ENCODE measurements around the gene CCDC57.

CCDC57 gene

DNA sequence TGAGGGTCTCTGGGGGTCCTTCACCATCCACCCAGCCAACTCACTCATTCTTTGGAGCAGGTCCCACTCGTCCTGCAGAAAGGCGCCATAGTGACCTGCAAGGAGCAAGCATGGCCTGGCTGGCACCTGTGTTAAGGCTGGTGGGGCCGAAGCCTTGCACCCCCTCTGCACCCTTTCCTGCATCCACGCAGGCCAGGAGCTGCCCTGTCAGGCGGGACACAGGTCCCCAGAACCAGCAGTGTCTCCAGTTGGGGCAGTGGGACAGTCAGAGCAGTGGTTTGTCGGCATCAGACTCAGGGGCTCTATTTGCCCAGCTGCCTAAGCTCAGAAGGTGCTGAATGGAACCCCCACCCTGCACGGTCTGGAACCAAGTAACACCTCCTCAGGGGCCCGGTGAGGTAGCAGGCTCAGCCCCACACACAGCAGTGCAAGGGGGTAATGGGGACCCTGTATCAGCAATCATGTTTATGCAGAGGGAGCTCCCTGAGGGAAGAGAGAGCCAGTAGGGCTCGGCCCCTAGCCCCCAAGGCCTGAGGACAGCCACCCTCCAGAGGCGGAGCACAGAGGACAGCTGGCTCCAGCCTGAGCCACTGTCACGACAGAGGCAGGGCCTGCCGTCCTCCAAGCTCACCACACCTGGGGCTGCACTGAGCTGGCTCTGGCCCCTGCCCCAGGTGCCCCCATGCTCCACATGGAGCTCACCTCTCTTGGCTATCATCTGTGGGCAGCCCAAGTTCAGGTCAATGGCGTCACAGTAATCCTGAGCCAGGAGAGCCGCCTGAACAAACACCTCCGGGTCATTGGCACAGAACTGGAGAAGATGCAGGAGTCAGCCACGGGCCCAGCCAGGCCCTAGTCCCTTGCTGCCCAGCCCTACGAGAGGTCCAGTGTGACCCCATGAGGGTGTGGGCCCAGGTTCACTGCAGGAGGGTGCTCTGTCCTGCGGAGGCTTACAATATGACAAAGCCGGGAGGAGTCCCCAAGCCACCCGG, 148.9 kb downstream of the CCDC57 start:
- Histone ChIP-seq H3K27ac (ENCODE audit: low read length) (no peak overlapping the region), H3K4me3 (ENCODE audit: low read length) (no peak overlapping the region), H3K9me3 (ENCODE audit: control insufficient read depth, low read depth, low read length) (no peaks in the 10 kb centered on the region), H3K36me3 (ENCODE audit: control insufficient read depth, low read depth, low read length) (peaks cover 26% of the 10 kb centered on the region), H3K9ac (ENCODE audit: low read length) (no peak overlapping the region), H3K4me1 (ENCODE audit: control insufficient read depth, low read depth, low read length) (no peaks in the 10 kb centered on the region), H3K27me3 (ENCODE audit: control insufficient read depth, insufficient read depth, low read length) (no peaks in the 10 kb centered on the region)

GRCh38 chr17:82062984-82063368, 149.7 kb downstream of the CCDC57 start:
- Histone ChIP-seq H3K4me3 (ENCODE audit: low read length) (no peak overlapping the region), H3K9me3 (ENCODE audit: control insufficient read depth, low read depth, low read length) (no peaks in the 10 kb centered on the region), H3K27ac (ENCODE audit: low read length) (no peak overlapping the region), H3K4me1 (ENCODE audit: control insufficient read depth, low read depth, low read length) (no peaks in the 10 kb centered on the region), H3K9ac (ENCODE audit: low read length) (no peak overlapping the region), H3K36me3 (ENCODE audit: control insufficient read depth, low read depth, low read length) (peaks cover 30% of the 10 kb centered on the region), H3K27me3 (ENCODE audit: control insufficient read depth, insufficient read depth, low read length) (no peaks in the 10 kb centered on the region)

DNA sequence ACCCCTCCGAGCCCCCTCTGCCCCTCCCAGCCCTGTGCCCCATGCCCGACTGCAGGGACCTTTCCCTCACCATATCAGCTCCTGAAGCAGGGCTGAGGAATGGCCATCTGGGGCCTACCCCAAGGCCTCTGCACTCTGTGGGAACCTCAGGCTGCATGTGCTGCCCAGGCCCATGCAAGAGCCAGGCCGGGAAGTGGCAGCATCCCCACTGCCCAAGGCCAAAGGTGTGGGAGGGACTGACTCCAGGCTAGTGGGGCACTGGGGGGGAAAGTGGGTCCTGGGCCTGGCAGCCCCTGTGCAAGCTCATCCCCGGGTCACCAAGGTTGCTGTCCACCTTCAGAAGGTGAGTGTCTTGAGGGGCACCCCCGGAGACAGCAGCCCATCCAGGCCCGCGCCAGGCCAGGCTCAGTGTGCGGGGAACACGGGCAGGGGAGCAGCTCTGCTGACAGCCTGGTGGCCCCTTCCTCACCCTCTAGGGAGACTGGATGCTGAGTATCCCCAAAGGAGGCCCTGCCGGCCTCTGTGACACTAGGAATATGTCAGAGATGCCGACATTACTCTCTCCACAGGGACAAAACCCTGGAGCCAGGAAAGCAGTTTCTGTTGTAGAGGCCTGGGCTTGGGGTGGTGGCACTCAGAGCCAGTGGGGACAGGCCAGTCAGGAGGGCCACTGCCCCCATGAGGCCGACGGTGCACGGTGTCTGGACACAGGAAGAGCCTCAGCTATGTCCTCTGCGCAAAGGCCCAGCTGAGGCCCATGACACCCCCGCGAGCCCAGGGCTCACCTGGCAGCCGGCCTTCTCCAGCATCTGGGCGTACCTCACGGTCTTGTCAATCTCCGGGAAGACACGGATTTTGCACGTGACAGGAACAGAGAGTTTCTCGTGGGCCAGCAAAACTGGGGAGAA, 150.3 kb downstream of the CCDC57 start:
- Histone ChIP-seq H3K9ac (ENCODE audit: low read length) (no peak overlapping the region), H3K27me3 (ENCODE audit: control insufficient read depth, insufficient read depth, low read length) (no peaks in the 10 kb centered on the region), H3K4me3 (ENCODE audit: low read length) (no peak overlapping the region), H3K9me3 (ENCODE audit: control insufficient read depth, low read depth, low read length) (no peaks in the 10 kb centered on the region), H3K4me1 (ENCODE audit: control insufficient read depth, low read depth, low read length) (no peaks in the 10 kb centered on the region), H3K27ac (ENCODE audit: low read length) (no peak overlapping the region), H3K36me3 (ENCODE audit: control insufficient read depth, low read depth, low read length) (peaks cover 35% of the 10 kb centered on the region)

DNA sequence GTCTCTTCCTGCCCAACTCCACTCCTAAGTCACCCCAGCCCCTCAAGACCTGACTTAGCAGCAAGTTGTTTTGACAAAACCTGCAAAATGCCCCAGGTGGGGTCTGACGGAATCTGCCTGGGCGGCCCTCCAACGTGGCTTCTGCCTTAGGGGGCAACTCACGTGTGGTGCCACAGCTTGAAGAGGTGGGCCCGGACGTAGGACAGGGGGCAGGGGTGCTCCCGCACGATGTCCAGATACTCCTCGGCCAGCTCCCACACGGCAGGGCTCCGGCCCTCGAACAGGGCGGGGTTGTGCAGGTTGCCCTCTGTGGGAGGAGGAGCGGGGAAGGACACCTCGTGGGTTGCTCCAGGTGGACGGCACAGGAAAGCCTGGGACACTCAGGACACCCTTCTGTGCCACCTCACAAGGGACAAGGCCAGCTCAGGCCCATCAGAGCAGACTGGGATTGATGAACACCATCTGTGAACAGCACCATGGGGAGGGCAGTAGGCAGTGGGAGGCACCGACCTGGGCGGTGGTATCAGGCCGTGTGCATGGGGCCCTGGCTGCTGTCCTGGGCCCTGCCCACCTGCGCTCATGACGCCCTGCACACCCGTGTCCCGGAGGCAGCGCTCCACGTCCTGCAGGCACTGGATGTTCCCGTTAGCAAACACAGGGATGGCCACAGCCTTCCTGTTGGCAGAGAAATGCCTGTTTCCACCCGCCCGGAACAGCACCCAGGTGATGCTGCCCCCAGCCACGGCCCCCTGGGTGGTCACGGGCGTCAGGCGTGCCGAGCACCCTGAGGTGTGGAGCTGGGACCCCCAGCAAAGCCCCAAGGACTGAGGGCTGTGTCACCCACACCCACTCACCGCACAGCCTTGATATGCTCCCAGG, 151.4 kb downstream of the CCDC57 start:
- peaks cover 45% of the 10 kb centered on the region for H3K36me3 ChIP-seq (ENCODE audit: control insufficient read depth, low read depth, low read length)
- H3K4me1 ChIP-seq (ENCODE audit: control insufficient read depth, low read depth, low read length), result no peaks in the 10 kb centered on the region
- H3K27me3 ChIP-seq (ENCODE audit: control insufficient read depth, insufficient read depth, low read length), result no peaks in the 10 kb centered on the region
- no peak overlapping the region for H3K9ac ChIP-seq (ENCODE audit: low read length)
- H3K4me3 ChIP-seq (ENCODE audit: low read length), result no peak overlapping the region
- H3K9me3 ChIP-seq (ENCODE audit: control insufficient read depth, low read depth, low read length), result no peaks in the 10 kb centered on the region
- no peak overlapping the region for H3K27ac ChIP-seq (ENCODE audit: low read length)

- no peaks in the 10 kb centered on the region for H3K4me1 ChIP-seq (ENCODE audit: control insufficient read depth, low read depth, low read length)
- no peak overlapping the region for H3K4me3 ChIP-seq (ENCODE audit: low read length)
- H3K27ac ChIP-seq (ENCODE audit: low read length), result no peak overlapping the region
- peaks cover 52% of the 10 kb centered on the region for H3K36me3 ChIP-seq (ENCODE audit: control insufficient read depth, low read depth, low read length)
- H3K27me3 ChIP-seq (ENCODE audit: control insufficient read depth, insufficient read depth, low read length), result no peaks in the 10 kb centered on the region
- no peaks in the 10 kb centered on the region for H3K9me3 ChIP-seq (ENCODE audit: control insufficient read depth, low read depth, low read length)
- H3K9ac ChIP-seq (ENCODE audit: low read length), result no peak overlapping the region
Observed at GRCh38 chr17:82060614-82061013, 152.0 kb downstream of the CCDC57 start.

DNA sequence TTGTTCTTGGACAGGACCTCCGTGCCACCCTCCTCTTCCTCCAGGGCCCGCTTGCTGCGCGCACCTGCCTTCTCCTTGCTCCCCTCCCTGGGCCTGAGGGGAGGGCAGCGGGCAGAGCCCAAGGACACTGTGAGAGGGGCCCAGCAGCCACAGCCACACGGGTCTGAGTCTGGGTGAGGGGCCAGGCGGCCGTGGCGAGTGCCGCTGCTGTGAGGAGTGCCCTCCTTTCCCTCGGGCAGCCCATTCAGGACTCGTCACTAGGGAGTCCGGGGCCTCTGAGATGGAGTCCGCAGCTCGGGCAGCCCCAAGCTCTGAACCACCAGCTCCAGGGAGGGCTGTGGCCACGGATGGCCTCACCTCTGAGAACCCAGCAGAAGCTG, 152.7 kb downstream of the CCDC57 start:
- no peak overlapping the region for H3K27ac ChIP-seq (ENCODE audit: low read length)
- no peaks in the 10 kb centered on the region for H3K4me1 ChIP-seq (ENCODE audit: control insufficient read depth, low read depth, low read length)
- no peak overlapping the region for H3K4me3 ChIP-seq (ENCODE audit: low read length)
- no peaks in the 10 kb centered on the region for H3K9me3 ChIP-seq (ENCODE audit: control insufficient read depth, low read depth, low read length)
- H3K36me3 ChIP-seq (ENCODE audit: control insufficient read depth, low read depth, low read length), result peaks cover 55% of the 10 kb centered on the region
- no peak overlapping the region for H3K9ac ChIP-seq (ENCODE audit: low read length)
- H3K27me3 ChIP-seq (ENCODE audit: control insufficient read depth, insufficient read depth, low read length), result no peaks in the 10 kb centered on the region

DNA sequence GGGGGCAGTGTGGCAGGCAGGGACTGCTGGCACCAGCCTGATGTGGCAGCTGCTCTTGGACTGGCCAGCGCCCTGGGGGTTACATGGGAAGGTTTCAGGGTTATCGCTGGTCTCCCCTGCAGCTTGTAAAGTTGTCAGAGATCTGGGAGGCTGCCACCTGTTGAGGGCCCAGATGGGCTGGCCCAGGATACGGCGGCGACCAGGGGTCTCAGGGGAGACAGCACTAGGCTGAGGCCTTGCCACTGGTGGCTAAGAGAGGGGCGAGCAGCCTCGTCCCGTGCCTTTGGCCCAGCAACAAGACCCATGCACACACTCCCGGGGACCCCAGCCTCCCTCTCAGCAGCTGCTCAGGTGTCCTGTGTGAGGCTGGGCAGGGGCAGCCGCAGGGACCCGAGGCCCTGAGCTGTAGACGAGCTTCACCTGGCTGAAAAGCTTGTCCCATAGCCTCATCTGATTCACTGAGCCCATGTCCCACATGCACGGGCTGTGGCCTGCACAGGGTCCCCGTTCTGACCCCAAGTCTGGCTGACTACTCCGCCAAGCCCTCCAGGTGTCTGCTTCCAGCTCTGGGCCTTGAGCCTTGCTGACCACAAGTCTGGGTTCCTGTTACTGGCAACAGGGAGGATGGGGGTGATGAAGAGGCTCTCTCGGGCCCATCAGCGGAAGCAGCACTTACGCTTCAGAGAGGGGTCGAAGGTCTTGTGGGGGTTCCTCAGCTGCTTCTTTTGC, 153.2 kb downstream of the CCDC57 start:
- Histone ChIP-seq H3K27ac (ENCODE audit: low read length) (no peak overlapping the region), H3K9me3 (ENCODE audit: control insufficient read depth, low read depth, low read length) (no peaks in the 10 kb centered on the region), H3K27me3 (ENCODE audit: control insufficient read depth, insufficient read depth, low read length) (no peaks in the 10 kb centered on the region), H3K36me3 (ENCODE audit: control insufficient read depth, low read depth, low read length) (peaks cover 61% of the 10 kb centered on the region), H3K9ac (ENCODE audit: low read length) (no peak overlapping the region), H3K4me3 (ENCODE audit: low read length) (no peak overlapping the region), H3K4me1 (ENCODE audit: control insufficient read depth, low read depth, low read length) (no peaks in the 10 kb centered on the region)

DNA sequence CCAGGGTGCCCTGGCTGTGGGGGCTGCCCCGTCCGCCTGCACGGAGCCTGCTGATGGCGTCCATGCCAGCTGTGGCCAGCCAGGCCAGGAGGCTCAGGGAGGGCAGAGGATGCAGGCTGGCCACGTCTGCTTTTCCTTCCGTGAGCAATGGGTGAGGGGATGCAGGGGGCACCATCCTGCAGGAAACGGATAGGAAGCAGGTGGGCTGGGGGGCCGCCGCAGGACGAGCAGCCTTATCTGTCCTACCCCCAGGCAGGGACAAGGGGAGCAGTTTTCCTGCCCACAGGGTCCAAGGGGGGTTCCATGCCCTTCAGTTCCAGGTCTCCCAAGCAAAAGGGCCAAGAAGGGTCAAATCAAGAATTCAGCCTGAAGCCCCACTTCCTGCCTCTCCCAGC, 153.8 kb downstream of the CCDC57 start:
- Histone ChIP-seq H3K9me3 (ENCODE audit: control insufficient read depth, low read depth, low read length) (no peaks in the 10 kb centered on the region), H3K4me3 (ENCODE audit: low read length) (no peak overlapping the region), H3K36me3 (ENCODE audit: control insufficient read depth, low read depth, low read length) (peaks cover 61% of the 10 kb centered on the region), H3K4me1 (ENCODE audit: control insufficient read depth, low read depth, low read length) (no peaks in the 10 kb centered on the region), H3K27me3 (ENCODE audit: control insufficient read depth, insufficient read depth, low read length) (no peaks in the 10 kb centered on the region), H3K9ac (ENCODE audit: low read length) (no peak overlapping the region), H3K27ac (ENCODE audit: low read length) (no peak overlapping the region)

- H3K27ac ChIP-seq (ENCODE audit: low read length), result no peak overlapping the region
- H3K27me3 ChIP-seq (ENCODE audit: control insufficient read depth, insufficient read depth, low read length), result no peaks in the 10 kb centered on the region
- no peak overlapping the region for H3K9ac ChIP-seq (ENCODE audit: low read length)
- H3K4me1 ChIP-seq (ENCODE audit: control insufficient read depth, low read depth, low read length), result no peaks in the 10 kb centered on the region
- H3K4me3 ChIP-seq (ENCODE audit: low read length), result no peak overlapping the region
- no peaks in the 10 kb centered on the region for H3K9me3 ChIP-seq (ENCODE audit: control insufficient read depth, low read depth, low read length)
- peaks cover 65% of the 10 kb centered on the region for H3K36me3 ChIP-seq (ENCODE audit: control insufficient read depth, low read depth, low read length)
Observed at GRCh38 chr17:82058230-82058854, 154.3 kb downstream of the CCDC57 start.

Measured in iPS-18a (cell line).